PC-9 (cell line): ENCODE measurements around the gene GRIP2. TPM values are rescaled to one million over a fixed set of nuclear protein-coding genes. Genes with fewer than 3 reads are reported as not detected.

Source experiments
- BruUV-seq: library from RNA; stranded (reverse); fragments of 400-500 nt; replicated peaks from 2 replicates; lab custom pipeline; 2021; lab: Mats Ljungman, UMichigan
- CTCF ChIA-PET: fragments of 300-600 bp; sonication (Branson Sonifier 250); formaldehyde crosslinking; loops from one replicate; lab custom pipeline; 2022; ENCODE audit warnings: antibody characterized with exemption; lab: Charles Lee
- POLR2A ChIA-PET: fragments of 300-600 bp; sonication (Branson Sonifier 250); formaldehyde crosslinking; loops from one replicate; lab custom pipeline; 2022; ENCODE audit warnings: antibody characterized with exemption; ENCODE audit not compliant: unreplicated experiment; lab: Charles Lee
- DNase-seq, 2 experiments: peaks; one replicate each; pipeline versions ENCODE4 v3.0.0 to v3.0.0-alpha.2; 2015 to 2022; ENCODE audit warnings: mixed read lengths in 1 of 2
- H2AFZ ChIP-seq: fragments of 200-600 bp; sonication (generic); 2 replicates; pipeline ENCODE4 v1.8.1; 2017; ENCODE audit warnings: antibody characterized with exemption
- H3F3A ChIP-seq: fragments of 200-600 bp; sonication (generic); 2 replicates; pipeline ENCODE4 v1.8.1; 2017; ENCODE audit warnings: antibody characterized with exemption, mild to moderate bottlenecking, low read depth; ENCODE audit not compliant: insufficient read depth
- H3K27ac ChIP-seq: fragments of 200-600 bp; sonication (generic); 2 replicates; pipeline ENCODE4 v1.6.1; 2016; ENCODE audit warnings: mixed run types
- H3K27me3 ChIP-seq: fragments of 200-600 bp; sonication (generic); 2 replicates; pipeline ENCODE4 v1.6.1; 2016; ENCODE audit warnings: low read depth, mixed run types; ENCODE audit not compliant: insufficient read depth
- H3K36me3 ChIP-seq: fragments of 200-600 bp; sonication (generic); 2 replicates; pipeline ENCODE4 v1.6.1; 2016; ENCODE audit warnings: low read depth, mixed run types
- H3K4me1 ChIP-seq: fragments of 200-600 bp; sonication (generic); replicated peaks from 2 replicates; pipeline ENCODE4 v1.6.1; 2016; ENCODE audit warnings: mixed run types; ENCODE audit not compliant: insufficient read depth
- H3K4me2 ChIP-seq: fragments of 200-600 bp; sonication (generic); 2 replicates; pipeline ENCODE4 v1.6.1; 2017; ENCODE audit warnings: mixed run types
- H3K4me3 ChIP-seq: fragments of 200-600 bp; sonication (generic); 2 replicates; pipeline ENCODE4 v1.6.1; 2016; ENCODE audit warnings: mixed run types
- H3K79me2 ChIP-seq: fragments of 200-600 bp; sonication (generic); 2 replicates; pipeline ENCODE4 v1.6.1; 2017; ENCODE audit warnings: low read depth, mixed run types
- H3K9me2 ChIP-seq: fragments of 200-600 bp; sonication (generic); 2 replicates; pipeline ENCODE4 v1.8.1; 2017; ENCODE audit warnings: mild to moderate bottlenecking; ENCODE audit not compliant: insufficient read depth
- H3K9me3 ChIP-seq: fragments of 200-600 bp; sonication (generic); 2 replicates; pipeline ENCODE4 v1.8.1; 2016; ENCODE audit warnings: low read depth; ENCODE audit not compliant: insufficient read depth
- H4K20me1 ChIP-seq: fragments of 200-600 bp; sonication (generic); 2 replicates; pipeline ENCODE4 v1.8.1; 2017; ENCODE audit not compliant: insufficient read depth
- CTCF ChIP-seq: fragments of 200-600 bp; sonication (generic); conservative IDR thresholded peaks from 2 replicates; pipeline ENCODE4 v1.6.1; 2017; ENCODE audit warnings: mixed run types, antibody characterized with exemption, mild to moderate bottlenecking, moderate library complexity
- EZH2 ChIP-seq: fragments of 200-600 bp; sonication (generic); IDR thresholded peaks from 2 replicates; pipeline ENCODE4 v1.8.0; 2017; ENCODE audit warnings: antibody characterized with exemption, low read depth
- intact Hi-C: fragments of 100-400 bp; cut with micrococcal nuclease; formaldehyde crosslinking; loops from one replicate; pipeline ENCODE4 v1.10.0; 2022; ENCODE audit not compliant: unreplicated experiment
- total RNA-seq: library from RNA; stranded (reverse); gene quantifications from 2 replicates; pipeline ENCODE4 v1.2.3, GENCODE V29; 2021

Gene GRIP2
- total RNA-seq, 1 experiment from 2014 or later, result not detected

DNA sequence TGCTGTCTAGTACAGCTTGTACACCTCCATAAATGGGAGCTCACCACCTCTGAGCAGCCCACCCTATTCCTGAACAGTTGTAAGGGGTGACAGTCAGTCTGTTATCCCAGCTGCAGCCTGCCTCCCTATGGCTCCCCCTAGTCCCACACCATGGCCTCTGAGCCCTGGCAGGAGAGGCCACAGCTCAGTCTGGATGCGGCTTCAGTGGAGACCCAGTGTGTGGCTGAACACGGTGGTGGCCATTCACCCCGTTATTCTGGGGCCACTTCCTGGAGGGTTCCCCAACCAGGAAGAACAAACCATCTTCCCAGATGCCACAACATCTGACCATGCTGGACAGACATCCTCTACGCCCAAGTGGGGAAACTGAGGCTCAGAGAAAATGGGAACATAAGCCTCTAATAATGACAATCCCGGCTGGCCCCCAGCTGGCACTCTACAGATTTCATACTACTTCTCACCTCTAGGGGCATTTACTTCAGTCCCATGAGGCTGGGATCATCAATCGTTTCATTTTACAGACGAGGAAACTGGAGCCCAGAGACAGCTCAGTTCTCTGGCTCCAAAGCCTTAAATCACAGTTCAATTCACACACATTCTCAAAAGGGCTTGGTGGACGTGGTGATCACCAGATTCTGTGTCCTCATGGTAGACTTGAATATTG lies 9.2 kb upstream of the GRIP2 start:
- H2AFZ ChIP-seq, result no peak overlapping the region
- H3K27me3 ChIP-seq, result peaks cover 54% of the 10 kb centered on the region
- H3K4me2 ChIP-seq, result no peak overlapping the region
- H3K9me3 ChIP-seq, result no peaks in the 10 kb centered on the region
- no peak for DNase-seq
- BruUV-seq, result no TSS peak
- no peaks in the 10 kb centered on the region for H4K20me1 ChIP-seq
- TF ChIP-seq CTCF (peak; percentile 69), EZH2 (no peak)
- POLR2A ChIA-PET, result no interaction called here
- H3K36me3 ChIP-seq, result no peaks in the 10 kb centered on the region
- H3F3A ChIP-seq, result no peaks in the 10 kb centered on the region
- no peak overlapping the region for H3K27ac ChIP-seq
- H3K4me1 ChIP-seq, result no peaks in the 10 kb centered on the region
- H3K9me2 ChIP-seq, result no peaks in the 10 kb centered on the region
- H3K79me2 ChIP-seq, result no peaks in the 10 kb centered on the region
- no peak overlapping the region for H3K4me3 ChIP-seq
- CTCF ChIA-PET, result interaction anchor here (0.6 to 1.2 kb wide), 4 partner anchors 11 to 653 kb away, joined by 3 to 5 read pairs (median 4); no protein-coding TSS in a partner anchor
- intact Hi-C loops, result no loop called here

GRCh38 chr3:14548321-14548729 lies 8.2 kb upstream of the GRIP2 start:
- H3F3A ChIP-seq, result no peaks in the 10 kb centered on the region
- no peaks in the 10 kb centered on the region for H3K4me1 ChIP-seq
- intact Hi-C loops, result loop anchor here (1.0 kb wide), 2 partner anchors 287 to 345 kb away; no protein-coding TSS in a partner anchor
- no peak overlapping the region for H3K4me3 ChIP-seq
- CTCF ChIA-PET, result interaction anchor here (1.0 to 1.2 kb wide), 3 partner anchors 9 to 652 kb away, joined by 3 to 6 read pairs (median 3); no protein-coding TSS in a partner anchor
- DNase-seq, result peak in 1 of 2 experiments; percentile 48
- peaks cover 44% of the 10 kb centered on the region for H3K27me3 ChIP-seq
- no peak overlapping the region for H3K27ac ChIP-seq
- H3K4me2 ChIP-seq, result no peak overlapping the region
- POLR2A ChIA-PET, result interaction anchor here (0.6 kb wide), 1 partner anchor 596 kb away, joined by 4 read pairs; no protein-coding TSS in a partner anchor
- no peak overlapping the region for H2AFZ ChIP-seq
- BruUV-seq, result no TSS peak
- no peaks in the 10 kb centered on the region for H3K9me2 ChIP-seq
- no peaks in the 10 kb centered on the region for H3K36me3 ChIP-seq
- no peaks in the 10 kb centered on the region for H4K20me1 ChIP-seq
- no peaks in the 10 kb centered on the region for H3K9me3 ChIP-seq
- no peaks in the 10 kb centered on the region for H3K79me2 ChIP-seq
- peak; percentile 78 for TF ChIP-seq CTCF
- TF ChIP-seq EZH2, result no peak

GRCh38 chr3:14547693-14548092 lies 7.6 kb upstream of the GRIP2 start:
- intact Hi-C loops, result loop anchor here (1.0 kb wide), 2 partner anchors 286 to 344 kb away; no protein-coding TSS in a partner anchor
- CTCF ChIA-PET, result interaction anchor here (1.0 to 1.1 kb wide), 2 partner anchors 8 to 344 kb away, joined by 3 to 6 read pairs; no protein-coding TSS in a partner anchor
- no peaks in the 10 kb centered on the region for H3K9me2 ChIP-seq
- TF ChIP-seq CTCF (no peak), EZH2 (no peak)
- no peaks in the 10 kb centered on the region for H4K20me1 ChIP-seq
- H2AFZ ChIP-seq, result no peak overlapping the region
- H3K27me3 ChIP-seq, result peaks cover 49% of the 10 kb centered on the region
- no peaks in the 10 kb centered on the region for H3K4me1 ChIP-seq
- no peaks in the 10 kb centered on the region for H3K9me3 ChIP-seq
- no peak overlapping the region for H3K27ac ChIP-seq
- no peak for DNase-seq
- POLR2A ChIA-PET, result interaction anchor here (0.5 to 0.6 kb wide), 2 partner anchors 23 to 595 kb away, joined by 3 to 4 read pairs; no protein-coding TSS in a partner anchor
- no peaks in the 10 kb centered on the region for H3K79me2 ChIP-seq
- H3K4me2 ChIP-seq, result no peak overlapping the region
- H3K4me3 ChIP-seq, result no peak overlapping the region
- H3K36me3 ChIP-seq, result no peaks in the 10 kb centered on the region
- H3F3A ChIP-seq, result no peaks in the 10 kb centered on the region
- BruUV-seq, result no TSS peak
